Right hindlimb (tissue), 1 donor: ENCODE results near the gene ADAMTS4.
A peak's percentile ranks its signal among the peaks of the same experiment; 100 is the strongest.

ENCODE experiments used
- DNase-seq: peaks from one replicate; pipeline ENCODE4 v3.0.0-alpha.2; 2018

ADAMTS4 gene

DNA sequence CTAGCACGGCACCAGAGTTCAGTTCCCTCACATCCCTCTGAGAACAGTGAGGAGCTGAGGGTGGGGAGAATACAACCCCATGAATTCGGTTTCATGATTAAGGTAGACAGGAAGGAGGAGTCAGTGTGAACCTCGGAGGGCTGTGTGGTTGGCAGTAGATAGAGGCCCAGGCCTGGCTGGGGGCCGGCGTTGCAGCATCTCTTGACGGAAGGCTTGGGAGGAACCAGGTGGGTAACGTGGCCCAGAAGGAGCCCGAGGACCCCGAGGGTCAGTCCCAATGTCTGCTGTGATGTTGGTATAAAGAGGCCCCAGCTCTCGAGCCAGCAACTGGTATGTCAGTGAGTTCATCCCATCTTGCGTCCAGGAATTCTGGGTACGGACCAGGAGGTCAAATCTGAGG is 27.2 kb downstream of the ADAMTS4 start:
- no peak for DNase-seq

DNA sequence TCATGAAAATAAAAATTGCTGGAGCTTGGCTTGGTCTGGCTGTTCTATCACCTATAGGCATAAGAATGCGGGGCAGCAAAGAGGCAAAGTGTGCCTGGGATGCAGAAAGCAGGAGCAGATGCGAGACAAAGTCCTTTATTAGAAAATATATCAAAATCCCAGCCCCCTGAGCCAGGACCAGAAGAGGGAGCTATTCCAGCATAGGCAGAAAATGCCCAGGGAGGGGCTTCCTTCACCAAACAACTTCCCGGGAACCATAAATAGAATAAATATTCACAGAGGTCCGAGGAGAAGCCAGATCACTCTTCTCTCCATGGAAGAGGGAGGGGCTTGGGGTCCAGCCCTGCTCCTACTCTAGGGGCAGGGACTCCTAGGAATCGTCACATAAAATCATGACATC is 27.7 kb downstream of the ADAMTS4 start:
- no peak for DNase-seq

DNA sequence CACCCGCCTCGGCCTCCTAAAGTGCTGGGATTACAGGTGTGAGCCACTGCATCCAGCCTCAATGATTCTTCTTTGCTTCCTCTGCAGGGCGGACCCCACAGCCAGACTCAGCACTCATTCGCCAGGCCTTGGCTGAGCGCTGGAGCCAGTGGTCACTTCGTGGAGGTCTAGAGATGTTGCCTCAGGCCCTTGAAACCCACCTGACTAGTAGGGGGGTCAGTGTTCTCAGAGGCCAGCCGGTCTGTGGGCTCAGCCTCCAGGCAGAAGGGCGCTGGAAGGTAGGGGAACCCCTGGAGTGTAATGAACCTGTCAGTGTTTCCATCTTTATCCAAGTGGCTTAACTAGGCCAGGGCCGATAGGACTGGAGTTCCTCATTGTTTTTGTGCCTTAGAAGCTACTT is 29.9 kb downstream of the ADAMTS4 start:
- no peak for DNase-seq

DNA sequence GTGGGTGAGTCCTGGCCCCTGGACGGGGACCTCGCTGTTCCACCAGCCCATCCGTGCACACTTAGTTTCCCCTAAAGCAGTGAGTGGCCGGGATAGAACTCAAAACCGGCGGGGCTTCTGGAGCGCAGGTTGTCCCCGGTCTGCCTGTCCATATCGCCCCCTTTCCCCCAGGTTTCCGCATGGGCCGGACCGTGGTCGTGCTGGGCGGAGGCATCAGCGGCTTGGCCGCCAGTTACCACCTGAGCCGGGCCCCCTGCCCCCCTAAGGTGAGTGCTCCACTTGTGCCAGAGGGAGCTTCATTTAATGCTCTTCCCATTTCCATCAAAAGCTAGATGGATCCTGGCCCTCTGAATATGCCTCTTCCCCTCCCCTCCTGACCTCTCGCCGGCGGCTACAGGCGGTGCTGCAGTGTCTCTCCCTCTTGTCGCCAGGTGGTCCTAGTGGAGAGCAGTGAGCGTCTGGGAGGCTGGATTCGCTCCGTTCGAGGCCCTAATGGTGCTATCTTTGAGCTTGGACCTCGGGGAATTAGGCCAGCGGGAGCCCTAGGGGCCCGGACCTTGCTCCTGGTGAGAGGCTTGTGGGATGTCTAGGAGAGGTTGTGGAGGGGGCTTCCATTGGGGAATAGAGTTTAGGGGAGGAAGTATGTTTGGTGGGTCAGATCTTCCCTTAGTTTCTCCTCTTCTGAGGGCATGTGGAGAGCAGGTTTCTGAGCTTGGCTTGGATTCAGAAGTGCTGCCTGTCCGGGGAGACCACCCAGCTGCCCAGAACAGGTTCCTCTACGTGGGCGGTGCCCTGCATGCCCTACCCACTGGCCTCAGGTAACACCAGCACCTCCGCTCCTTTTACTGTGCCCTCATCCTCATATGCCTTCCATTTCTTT is 31.9 kb downstream of the ADAMTS4 start:
- DNase-seq: no peak

GRCh38 chr1:161165742-161166668 is 32.8 kb downstream of the ADAMTS4 start, which contains the start of gene PPOX:
PPOX (plus strand) TSS chr1:161166426; CDS start chr1:161166848, 422 bp downstream.
- DNase-seq: peak; percentile 98

GRCh38 chr1:161164901-161165610 is 33.8 kb downstream of the ADAMTS4 start:
- DNase-seq: no peak

DNA sequence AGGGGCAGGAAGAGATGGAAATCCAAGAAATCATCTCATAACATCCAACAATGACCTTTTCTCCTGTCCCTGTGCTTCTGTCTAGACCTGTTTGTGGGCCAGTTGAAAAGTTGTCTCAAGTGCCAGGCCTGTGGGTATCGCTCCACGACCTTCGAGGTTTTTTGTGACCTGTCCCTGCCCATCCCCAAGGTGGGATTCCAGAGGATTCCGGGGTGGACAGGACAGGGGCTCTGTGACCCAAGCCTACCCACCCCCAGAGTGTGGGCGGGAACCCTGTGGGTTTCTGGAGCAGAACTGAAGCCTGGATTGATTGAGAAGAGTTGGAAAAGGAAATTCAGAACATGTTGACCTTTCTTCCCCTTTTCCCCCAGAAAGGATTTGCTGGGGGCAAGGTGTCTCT is 35.1 kb downstream of the ADAMTS4 start:
- no peak for DNase-seq

- no peak for DNase-seq
Measured at GRCh38 chr1:161162806-161163205, 36.0 kb downstream of the ADAMTS4 start.

DNA sequence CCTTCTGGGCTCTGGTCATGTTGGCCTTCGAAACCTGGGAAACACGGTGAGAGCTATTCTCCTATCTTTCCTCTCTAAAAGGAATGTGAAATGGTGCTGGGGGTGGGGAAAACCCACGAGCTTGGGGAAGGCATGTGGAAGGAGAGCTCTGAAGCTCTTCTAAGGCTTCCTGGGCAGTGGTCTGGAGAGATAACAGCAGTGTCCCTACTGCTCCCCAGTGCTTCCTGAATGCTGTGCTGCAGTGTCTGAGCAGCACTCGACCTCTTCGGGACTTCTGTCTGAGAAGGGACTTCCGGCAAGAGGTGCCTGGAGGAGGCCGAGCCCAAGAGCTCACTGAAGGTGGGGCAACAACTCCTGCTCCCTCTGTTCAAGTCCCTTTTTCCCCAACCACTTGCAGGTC is 36.8 kb downstream of the ADAMTS4 start:
- no peak for DNase-seq

- no peak for DNase-seq
Measured at GRCh38 chr1:161161652-161162051, 37.2 kb downstream of the ADAMTS4 start.

- DNase-seq: no peak
Measured at GRCh38 chr1:161160671-161161145, 38.1 kb downstream of the ADAMTS4 start.

GRCh38 chr1:161159913-161160243 is 39.0 kb downstream of the ADAMTS4 start:
- no peak for DNase-seq

DNA sequence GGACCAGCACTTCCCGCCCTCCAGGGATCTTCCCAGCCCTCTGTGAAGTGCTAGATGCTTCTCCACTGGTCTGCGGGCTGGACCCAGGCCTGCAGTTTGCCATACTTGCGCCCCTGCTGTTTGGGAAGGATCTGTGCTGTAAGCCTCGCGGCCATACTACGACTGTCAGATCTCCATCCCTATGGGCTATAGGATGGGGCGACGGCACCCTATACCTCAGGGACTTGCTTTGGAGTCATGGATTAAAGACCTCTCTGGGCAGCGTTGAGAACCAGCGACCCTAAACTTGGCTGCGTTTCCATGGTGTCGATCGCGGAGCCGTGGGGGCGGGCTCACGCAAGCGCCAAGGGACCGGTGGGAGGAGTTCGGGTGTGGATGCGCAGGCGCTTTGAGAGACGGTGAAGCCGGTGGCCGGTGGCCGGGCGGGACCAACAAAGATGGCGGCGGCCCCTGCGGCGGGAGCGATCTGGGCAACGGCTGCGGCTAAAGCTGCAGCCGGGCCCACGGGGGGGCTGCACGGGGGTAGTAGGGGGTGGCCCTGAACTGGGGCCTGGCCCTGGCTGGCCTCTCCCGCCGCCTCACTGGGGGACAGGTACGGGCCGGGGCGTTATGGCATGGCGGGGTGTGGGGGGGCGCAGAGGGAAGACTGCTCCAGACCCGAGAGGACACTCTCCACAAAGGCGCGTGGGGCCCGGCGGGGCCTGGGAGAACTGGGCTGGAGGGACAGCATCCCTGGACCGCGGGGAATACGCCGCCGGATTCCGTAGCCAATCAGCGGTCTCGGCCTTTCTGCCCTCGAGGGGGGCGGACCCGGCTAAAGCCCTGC is 39.6 kb downstream of the ADAMTS4 start, which contains the start of gene USP21:
USP21 (plus strand) TSS at position 414 of the 826 bp plus-strand sequence. CDS start 1,141 bp downstream, outside the sequence.
- peak; percentile 95 for DNase-seq

DNA sequence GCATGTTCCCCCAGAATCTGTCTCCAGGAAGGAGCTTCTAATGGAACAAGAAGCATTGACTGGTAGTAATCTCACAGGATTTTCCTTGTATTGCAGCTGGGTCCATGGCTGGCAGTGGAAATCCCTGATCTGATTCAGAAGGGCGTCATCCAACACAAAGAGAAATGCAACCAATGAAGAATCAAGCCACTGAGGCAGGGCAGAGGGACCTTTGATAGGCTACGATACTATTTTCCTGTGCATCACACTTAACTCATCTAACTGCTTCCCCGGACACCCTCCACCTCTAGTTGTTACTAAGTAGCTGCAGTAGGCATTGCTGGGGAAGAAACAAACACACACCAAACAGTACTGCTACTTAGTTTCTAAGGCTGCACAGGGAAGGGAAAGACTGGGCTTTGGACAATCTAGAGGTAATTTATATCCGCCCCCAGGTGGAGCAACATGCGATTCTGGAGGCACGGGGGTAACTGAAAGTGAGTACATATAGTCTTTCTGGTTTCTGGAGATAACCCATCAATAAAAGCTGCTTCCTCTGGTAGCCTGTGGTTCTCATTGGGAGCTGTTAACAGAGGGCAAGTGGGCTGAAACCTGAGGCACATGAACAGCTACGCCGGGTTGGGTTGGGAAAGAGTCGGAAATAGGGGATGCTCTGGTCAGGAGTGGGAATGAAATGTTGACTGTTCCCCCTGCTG is 40.4 kb downstream of the ADAMTS4 start:
- DNase-seq: no peak

GRCh38 chr1:161157867-161158266 is 41.0 kb downstream of the ADAMTS4 start:
- no peak for DNase-seq

DNA sequence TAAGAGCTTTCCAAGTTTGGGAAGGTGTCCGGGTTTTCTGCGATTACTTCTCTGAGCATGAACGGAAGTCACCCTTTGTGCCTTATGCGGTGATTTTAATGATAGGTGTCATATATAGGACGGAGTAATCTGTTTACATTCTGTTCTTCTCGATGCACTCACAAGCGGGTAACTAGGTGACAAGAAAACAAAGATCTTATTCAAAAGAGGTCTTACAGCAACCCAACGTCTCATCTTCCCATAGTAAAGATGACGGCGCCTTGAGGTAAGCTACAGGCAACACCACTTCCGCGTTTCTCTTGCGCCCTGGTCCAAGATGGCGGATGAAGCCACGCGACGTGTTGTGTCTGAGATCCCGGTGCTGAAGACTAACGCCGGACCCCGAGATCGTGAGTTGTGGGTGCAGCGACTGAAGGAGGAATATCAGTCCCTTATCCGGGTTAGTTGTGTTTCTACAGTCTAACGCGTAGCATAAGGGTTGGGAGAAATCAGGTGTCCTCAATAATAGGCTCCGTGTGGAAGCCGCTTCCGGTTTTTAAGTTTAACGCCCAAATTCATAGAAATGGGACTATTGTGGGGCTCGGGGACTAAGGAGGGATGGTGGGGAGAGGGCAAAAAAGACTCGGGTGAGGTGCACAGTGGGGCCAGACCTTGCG is 45.0 kb downstream of the ADAMTS4 start, which contains the start of gene UFC1:
UFC1 (plus strand) TSS at position 297 of the 656 bp plus-strand sequence; CDS start at position 317, 20 bp downstream.
- peak; percentile 90 for DNase-seq

- no peak for DNase-seq
Measured at GRCh38 chr1:161153176-161153575, 45.7 kb downstream of the ADAMTS4 start.

- no peak for DNase-seq
Measured at GRCh38 chr1:161145832-161146231, 53.0 kb downstream of the ADAMTS4 start.

GRCh38 chr1:161140755-161141400 is 58.0 kb downstream of the ADAMTS4 start:
- no peak for DNase-seq

DNA sequence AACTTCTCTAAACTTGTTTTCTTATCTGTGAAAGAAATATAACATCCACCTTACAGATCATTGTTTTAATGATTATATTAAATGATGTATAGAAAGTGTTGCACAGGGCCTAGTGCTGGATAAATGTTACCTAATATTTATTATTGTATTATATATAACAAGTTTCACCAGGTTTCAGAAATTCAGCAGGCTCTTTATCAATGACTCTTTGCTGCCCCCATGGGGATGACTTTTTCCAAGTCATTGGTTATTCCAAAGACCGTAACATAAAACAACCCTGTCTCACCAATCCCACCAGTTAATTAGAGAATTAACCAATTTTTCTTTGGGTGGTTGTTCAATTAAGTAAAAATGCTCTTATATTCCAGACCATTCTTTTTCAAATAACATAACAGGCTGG is 59.1 kb downstream of the ADAMTS4 start:
- no peak for DNase-seq
